Muscle of back (tissue), 11 donors: ENCODE measurements around the gene NDFIP1. TPM values are rescaled to one million over a fixed set of nuclear protein-coding genes. Genes with fewer than 3 reads are reported as not detected.
"Not testable (repeated sequence)": the region's sequence is repeated elsewhere in the genome, so short reads cannot be mapped to it uniquely, and the experiment has no call there.

Experiments
- DNase-seq, 3 donors: peaks; one replicate each; pipeline versions ENCODE4 v3.0.0 to v3.0.0-alpha.2; 2013
- polyA plus RNA-seq, 10 donors: library from polyadenylated mRNA; unstranded; fragments of 120-200 nt; gene quantifications; one replicate each; pipeline ENCODE4 v1.2.1, GENCODE V29; 2013; ENCODE audit not compliant: insufficient read length in 10 of 10

NDFIP1 gene
- polyA plus RNA-seq, 10 donors = 63.6 to 81.5 (median 67.6) TPM

DNA sequence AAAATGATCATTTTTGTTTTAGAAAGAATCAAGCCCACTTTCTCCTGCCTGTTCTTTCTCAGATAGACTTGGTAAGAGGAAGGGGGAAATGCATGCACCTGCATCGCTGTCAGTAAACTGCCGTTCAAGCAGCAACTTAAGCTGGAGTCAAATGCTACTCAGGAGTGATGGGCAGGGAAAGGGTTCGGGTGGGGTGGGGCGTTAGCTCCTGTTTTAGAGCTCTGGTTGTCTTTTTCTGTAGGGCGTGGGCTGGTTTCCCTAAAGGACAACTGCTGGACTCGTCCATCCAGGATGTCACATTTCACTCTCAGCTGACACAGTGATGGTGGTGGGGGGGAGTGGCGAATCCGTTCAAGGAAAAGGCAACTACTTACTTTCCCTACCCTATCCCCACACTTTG is 75.0 kb downstream of the NDFIP1 start:
- DNase-seq = no peak

DNA sequence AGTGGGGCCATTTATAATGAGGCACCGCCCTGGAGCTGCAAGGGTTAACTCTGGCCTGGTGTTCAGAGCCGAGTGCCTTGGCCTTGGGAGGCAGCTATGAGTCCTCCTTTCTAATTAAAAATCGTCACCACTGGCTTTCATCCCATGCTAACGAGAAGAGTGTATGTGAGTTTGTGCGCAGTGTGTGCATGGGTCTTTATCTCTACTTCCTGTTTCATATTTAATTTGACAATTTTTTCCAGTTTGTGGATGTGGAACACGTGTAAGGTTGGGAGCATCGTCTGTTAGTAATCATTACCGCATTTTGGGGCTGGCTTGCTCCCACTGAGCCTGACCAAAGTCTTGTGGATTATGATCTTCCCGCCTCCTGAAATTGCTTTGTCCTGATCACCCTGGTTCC is 76.4 kb downstream of the NDFIP1 start:
- DNase-seq = peak in 1 of 3 donors; percentile 23

DNA sequence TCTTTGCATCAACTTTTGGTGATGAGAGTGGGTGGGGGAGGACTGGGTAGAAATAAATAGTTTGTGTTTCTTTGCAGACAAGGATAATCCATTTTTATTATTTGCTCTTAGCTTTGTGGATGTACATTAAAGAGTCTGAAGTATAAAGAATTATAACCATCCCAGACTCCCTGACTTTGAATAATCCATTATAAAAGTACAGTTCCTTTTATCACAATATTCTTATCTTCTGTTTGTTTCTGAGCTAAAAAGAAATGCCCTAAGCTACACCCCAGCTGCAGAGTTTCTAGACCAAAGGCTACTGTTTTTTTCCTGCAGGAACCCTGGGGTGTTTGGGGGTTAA is 77.9 kb downstream of the NDFIP1 start:
- no peak for DNase-seq

DNA sequence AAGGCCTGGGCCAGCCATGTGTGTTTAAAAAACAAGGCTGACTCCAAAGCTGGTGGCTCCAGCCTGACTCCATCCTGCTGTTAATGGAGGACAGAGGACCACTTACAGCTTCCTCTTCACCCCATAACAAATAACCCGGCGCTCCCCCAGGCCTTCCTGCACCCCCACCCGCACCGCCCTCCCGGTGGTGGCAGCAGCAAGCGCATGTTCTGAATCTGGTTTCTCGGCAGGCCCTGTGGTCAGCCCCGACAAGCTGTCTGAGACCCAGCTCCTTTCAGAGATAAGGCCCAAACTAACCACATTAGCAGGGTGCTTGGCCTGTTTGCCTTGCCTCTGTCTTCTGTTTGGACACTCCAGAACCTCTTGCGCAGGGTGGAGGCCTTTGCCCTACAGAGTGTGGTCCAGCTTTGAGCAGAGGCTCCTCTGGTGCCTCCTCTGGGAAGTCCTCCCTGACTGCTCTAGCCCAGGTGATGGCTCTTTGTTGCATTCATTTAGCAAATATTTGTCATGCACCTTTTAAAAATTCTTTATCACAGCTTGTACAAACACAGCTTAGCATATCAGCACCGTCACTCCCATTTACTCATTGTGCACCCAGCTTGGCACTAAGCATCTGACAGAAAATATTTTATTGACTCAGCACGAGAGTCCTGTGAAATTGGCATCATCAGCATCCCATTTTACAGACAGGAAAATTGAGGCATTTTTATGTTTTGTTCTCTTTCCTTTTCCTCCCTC is 78.4 kb downstream of the NDFIP1 start:
- no peak for DNase-seq

DNA sequence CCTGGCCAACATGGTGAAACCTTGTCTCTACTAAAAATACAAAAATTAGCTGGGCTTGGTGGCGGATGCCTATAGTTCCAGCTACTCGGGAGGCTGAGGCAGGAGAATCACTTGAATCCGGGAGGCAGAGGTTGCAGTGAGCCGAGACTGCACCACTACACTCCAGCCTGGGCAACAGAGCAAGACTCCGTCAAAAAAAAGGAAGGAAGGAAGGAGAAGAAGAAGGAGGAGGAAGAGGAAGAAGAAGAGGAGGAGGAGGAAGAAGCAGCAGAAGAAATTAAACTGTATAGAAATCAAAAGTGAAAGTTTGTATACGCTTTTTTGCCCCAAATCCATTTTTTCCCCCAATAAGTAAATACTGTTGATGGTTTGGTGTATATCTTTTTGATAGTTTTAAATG is 80.1 kb downstream of the NDFIP1 start:
- DNase-seq = not testable (repeated sequence)

DNA sequence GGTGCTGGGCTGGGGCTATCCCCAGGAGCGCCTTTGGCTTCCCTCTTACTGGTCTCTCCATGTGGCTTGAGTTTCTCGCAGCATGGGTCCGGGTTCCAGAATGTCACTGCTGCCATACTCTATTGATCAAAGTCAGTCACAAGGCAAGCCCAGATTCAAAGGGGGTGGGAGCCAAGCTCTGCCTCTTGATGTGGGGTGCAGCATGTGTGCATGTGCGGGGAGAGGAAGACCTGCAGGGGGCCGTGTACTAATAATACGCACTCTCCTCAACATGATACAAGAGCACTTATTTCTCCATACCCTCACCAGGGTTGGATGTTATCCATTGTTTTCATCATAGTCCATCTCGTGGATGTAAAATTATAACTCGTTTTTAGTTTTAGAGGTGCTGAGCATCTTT is 81.2 kb downstream of the NDFIP1 start:
- DNase-seq = no peak

DNA sequence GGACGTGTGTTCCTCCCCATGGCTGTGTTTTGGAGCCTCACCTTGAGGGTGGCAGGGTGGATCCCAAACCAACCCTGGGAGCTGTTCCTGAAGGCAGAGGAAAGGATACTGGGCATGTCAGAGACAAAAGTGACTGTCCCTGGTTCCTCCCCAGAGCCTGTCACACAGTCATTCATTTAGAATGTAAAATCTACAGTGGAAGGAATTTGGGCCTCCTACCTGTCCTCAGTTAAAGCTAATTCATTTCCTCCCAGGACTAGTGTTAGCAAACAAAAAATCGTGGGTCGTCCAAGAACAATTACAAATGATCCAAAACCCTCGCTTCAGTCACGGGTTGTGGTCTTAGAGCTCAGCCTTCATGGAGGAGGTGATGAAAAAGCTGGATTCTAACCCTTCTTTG is 83.2 kb downstream of the NDFIP1 start:
- DNase-seq = no peak

DNA sequence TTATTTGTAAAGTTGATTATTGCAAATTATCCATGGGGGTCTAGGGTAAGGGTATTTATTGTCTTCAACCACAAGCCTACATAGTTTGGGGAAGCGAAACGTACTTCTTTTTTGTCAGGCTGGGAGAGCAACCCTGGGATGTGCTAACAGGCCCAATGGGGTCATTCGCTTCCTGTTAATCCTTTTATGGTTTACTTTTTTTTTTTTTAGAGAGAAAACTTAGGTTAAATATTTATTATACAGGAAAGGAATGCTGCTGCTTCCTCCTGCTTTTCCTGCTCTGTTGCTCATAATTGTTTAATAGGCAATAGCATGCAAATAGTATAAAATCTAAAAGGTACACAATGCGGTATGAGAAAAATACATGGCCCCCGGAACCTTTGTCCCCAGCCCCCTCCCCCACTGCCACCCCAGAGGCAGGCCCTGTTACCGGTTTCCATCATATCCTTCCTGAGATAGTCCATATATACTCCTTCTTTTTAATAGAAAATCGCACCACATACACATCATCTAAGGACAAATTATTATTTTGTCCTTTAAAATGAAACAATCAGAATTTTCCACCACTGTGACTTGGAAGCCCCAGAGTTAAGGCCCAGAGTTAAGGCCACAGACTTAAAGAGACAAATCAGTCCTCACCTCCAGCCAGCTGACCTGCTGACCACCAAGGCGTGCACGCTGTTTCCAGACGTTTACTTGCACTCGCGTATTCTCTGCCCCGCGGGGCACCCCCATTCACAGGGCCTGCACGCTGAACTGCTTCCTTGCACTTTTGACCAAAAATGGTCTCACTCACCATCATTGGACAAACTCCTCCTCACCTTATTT is 83.9 kb downstream of the NDFIP1 start:
- no peak for DNase-seq

DNA sequence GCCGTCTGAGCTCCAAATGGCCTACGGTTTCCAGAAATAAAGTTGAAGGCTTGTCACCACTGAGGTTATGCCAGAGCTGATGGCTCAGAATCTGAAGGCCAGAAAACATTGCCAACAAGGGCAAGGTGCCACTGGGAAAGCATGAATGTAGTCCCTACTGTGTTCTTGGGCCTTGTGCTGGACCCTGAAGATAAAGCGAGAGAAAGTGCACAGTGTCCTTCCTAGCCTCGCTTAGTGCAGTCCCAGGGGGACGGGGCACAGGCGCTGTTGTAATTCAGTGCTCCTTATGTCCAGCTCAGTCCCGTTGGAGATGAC is 84.5 kb downstream of the NDFIP1 start:
- no peak for DNase-seq

DNA sequence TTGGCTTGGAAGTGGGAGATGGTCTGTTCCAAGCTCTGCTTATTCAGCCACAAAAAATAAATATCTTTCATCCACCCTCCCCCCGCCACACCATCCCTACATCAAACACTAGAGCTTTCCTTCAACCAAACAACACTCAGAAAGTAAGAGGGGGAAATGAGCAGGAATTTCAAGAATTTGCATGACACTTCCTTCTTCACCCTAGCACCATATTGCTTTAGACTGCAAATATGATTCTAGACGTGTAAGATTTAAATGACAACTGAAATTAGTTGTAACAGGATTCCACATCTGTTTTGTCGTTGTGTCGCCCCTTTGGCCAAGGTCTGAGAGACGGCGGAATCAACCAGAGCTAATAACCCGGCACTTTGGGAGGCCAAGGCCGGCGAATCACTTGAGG is 88.5 kb downstream of the NDFIP1 start:
- DNase-seq = no peak

DNA sequence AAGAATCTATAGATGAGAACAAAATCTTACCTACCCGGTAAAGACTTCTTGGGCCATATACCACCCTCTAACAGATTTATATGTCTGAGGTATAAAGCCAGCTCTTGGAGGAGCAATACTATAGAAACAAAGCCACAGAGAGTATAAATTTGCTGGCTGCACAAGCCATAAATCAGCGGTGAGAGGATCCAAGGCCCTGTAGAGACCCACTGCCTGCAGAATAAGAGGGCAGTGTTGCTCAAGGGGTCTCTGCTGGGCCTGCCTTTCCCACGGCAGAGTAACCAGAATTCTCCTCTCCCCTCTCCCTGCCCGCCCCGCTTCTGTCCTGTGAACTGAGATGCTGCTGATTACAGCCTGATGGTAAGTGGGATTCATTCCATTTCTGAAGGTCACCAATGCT is 89.2 kb downstream of the NDFIP1 start:
- no peak for DNase-seq

DNA sequence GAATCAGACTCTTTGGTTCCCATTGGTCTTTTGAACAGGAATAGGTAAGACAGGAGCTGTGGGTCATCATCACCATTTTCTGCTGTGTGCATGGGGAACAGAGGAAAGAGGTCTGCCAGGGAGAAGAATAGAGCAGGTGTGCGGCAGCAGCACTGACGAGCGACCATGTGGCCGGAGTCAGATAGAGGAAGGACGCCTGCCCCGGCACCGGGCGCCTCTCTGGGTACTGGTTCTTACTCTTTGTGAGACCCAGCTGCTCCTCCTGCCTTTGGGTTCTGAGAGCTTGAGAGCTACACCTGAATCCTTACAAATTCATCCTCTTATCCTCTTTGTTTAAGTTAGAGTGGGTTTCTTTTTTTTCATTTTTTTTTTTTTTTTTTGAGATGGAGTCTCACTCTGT is 90.8 kb downstream of the NDFIP1 start:
- no peak for DNase-seq

DNA sequence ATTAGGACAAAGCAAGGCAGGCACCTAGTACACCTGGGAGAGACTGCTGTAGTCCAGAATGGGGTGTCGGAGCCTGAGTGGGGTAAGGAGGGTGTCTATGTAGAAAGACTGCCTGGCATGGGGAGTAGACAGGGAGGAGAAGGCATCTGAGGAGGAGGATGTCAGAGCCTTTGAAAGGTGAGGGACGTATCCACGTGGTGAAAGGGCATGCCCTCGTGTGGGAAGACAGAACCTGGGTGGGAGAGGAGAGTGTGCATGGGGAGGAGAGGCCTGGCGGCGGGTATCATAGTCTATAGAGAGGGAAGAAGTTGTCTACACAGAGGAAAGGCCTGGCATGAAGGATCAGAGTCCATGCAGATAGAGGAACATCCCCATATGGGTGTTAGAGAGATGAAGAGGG is 91.8 kb downstream of the NDFIP1 start:
- no peak for DNase-seq

DNA sequence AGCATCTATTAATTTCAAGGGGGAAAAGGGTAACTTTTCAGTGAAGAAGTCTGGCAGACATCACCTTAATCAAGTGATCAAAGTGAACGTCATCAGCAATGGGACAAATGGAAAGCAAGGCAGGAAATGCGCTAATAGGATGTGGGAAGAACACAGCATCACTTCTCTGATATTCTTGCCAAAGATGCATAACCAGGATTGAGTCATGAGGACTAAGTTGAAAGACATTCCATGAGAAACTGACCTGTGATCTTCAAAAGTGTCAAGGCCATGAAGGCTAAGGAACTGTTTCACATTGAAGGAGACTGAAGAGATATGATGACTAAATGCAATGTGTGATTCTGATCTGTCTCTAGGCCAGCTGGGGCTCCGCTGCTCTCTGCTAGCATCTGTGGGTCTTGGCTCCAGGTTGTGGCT is 92.9 kb downstream of the NDFIP1 start:
- peak in 1 of 3 donors; percentile 83 for DNase-seq

DNA sequence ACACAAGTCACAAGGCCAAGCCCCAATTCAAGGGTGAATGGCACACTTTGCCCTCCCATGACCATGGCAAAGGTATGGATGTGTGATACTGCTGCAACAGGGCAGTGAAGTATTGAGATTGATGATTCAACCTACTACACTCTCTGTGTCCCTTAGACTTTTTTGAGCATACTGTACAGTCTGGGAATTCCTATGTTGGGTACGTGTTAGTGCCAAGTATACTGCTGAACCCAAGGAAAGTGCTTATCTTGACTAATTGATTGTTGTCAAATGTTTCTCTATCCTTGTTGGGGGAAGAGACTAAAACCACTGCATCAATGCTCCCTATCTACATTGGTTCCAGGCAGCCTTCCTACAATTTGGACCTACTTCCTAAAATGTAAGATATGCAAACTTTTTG is 93.7 kb downstream of the NDFIP1 start:
- DNase-seq = no peak

Other genes starting within 250 kb of the NDFIP1 start
- 10 to 100 TPM; 13.0 to 22.4 (median 15.3) TPM for gene PCDH1, start 230.4 kb upstream of the NDFIP1 start, polyA plus RNA-seq
- 100 to 1,000 TPM in 1 of 10 donors, 10 to 100 TPM in 9; 52.9 to 105 (median 85.3) TPM for gene DELE1, start 184.9 kb upstream of the NDFIP1 start, polyA plus RNA-seq
- 10 to 100 TPM; 14.0 to 21.4 (median 17.6) TPM for gene PCDH12, start 150.6 kb upstream of the NDFIP1 start, polyA plus RNA-seq
- gene RNF14, start 139.7 kb upstream of the NDFIP1 start, polyA plus RNA-seq = 10 to 100 TPM; 36.6 to 51.9 (median 41.0) TPM
- gene GNPDA1, start 95.8 kb upstream of the NDFIP1 start, polyA plus RNA-seq = 10 to 100 TPM; 18.0 to 25.1 (median 22.9) TPM
- 10 to 100 TPM; 41.2 to 72.3 (median 50.7) TPM for gene SPRY4, start 216.2 kb downstream of the NDFIP1 start, polyA plus RNA-seq